GM13976 (cell line): ENCODE data around the gene OAS3.

Experiments used
- DNase-seq: peaks from one replicate; pipeline ENCODE4 v3.0.0; 2012; ENCODE audit warnings: low spot score
- CTCF ChIP-seq: IDR thresholded peaks from 2 replicates; pipeline ENCODE4 v1.5.1; 2012; ENCODE audit warnings: borderline replicate concordance, mild to moderate bottlenecking; ENCODE audit not compliant: insufficient read depth; ENCODE audit errors: extremely low read depth, missing control alignments, control extremely low read depth
- in situ Hi-C: fragments of 300-500 bp; cut with MboI; formaldehyde crosslinking; loops from one replicate; pipeline ENCODE4 v1.12.0; 2022; ENCODE audit warnings: low sequenced_read_pairs, mixed read lengths, inconsistent platforms; ENCODE audit not compliant: unreplicated experiment

Gene OAS3

DNA sequence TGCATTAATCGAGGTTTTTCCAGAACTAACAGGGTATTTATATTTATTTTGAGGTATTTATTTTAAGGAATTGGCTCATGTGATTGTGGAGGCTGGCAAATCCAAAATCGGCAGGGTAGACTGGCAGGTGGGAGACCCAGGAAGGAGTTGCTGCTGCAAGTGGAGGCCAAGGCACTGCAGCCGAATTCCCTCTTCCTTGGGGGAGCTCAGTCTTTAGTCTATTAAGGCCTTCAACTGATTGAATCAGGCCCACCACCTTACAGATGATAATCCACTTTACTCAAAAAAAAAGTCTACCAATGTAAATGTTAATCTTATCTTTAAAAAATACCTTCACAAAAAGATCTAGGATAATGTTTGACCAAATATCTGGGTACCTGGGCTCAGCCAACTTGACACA, 38.9 kb downstream of the OAS3 start:
- DNase-seq, result no peak
- in situ Hi-C loops, result no loop called here
- no peak for TF ChIP-seq CTCF

GRCh38 chr12:112977641-112978040, 39.4 kb downstream of the OAS3 start:
- TF ChIP-seq CTCF, result no peak
- peak; percentile 17 for DNase-seq
- in situ Hi-C loops, result no loop called here

- in situ Hi-C loops, result no loop called here
- no peak for TF ChIP-seq CTCF
- peak; percentile 85 for DNase-seq
Observed at GRCh38 chr12:112978163-112979040, 40.1 kb downstream of the OAS3 start, which contains the start of gene OAS2. OAS2 (plus strand) TSS chr12:112978519; CDS start chr12:112978609, 90 bp downstream.

DNA sequence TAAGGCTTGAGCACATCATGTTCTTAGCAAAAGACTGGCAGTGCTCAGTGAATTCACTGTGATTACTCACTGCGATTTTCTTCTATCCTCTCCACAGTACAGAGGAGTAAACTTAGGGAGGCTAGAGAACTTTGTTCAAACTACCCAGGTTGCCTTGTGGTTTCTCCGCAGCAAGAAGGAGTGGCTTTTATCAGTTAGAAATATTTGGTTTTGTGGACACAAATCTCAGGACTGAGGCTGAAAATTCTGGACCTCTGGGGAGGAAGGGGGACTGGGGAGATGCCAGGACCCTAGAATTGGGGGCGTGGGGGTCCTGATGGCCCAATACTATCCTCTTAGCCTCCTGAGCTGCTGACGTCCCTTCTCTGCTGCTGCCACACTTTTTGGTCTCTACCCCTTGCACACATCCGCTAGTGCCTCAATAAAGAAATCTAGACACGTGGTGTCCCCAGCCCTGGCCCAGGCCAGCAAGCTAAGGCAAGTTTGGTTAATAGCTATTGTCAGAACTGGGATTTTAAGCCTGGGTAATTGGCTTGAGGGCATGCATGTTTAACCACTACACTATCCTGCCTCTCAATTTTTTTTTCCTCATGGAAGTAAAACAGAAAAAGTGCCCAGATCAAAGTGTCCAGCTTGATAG, 40.9 kb downstream of the OAS3 start:
- in situ Hi-C loops, result no loop called here
- DNase-seq, result peak; percentile 38
- TF ChIP-seq CTCF, result no peak

- TF ChIP-seq CTCF, result no peak
- no peak for DNase-seq
- in situ Hi-C loops, result no loop called here
Observed at GRCh38 chr12:112980491-112981158, 42.4 kb downstream of the OAS3 start.

GRCh38 chr12:112985642-112986290, 47.5 kb downstream of the OAS3 start:
- no peak for TF ChIP-seq CTCF
- no peak for DNase-seq
- in situ Hi-C loops, result no loop called here
